Measurements from ENCODE around the gene STOM.

The STOM gene

DNA sequence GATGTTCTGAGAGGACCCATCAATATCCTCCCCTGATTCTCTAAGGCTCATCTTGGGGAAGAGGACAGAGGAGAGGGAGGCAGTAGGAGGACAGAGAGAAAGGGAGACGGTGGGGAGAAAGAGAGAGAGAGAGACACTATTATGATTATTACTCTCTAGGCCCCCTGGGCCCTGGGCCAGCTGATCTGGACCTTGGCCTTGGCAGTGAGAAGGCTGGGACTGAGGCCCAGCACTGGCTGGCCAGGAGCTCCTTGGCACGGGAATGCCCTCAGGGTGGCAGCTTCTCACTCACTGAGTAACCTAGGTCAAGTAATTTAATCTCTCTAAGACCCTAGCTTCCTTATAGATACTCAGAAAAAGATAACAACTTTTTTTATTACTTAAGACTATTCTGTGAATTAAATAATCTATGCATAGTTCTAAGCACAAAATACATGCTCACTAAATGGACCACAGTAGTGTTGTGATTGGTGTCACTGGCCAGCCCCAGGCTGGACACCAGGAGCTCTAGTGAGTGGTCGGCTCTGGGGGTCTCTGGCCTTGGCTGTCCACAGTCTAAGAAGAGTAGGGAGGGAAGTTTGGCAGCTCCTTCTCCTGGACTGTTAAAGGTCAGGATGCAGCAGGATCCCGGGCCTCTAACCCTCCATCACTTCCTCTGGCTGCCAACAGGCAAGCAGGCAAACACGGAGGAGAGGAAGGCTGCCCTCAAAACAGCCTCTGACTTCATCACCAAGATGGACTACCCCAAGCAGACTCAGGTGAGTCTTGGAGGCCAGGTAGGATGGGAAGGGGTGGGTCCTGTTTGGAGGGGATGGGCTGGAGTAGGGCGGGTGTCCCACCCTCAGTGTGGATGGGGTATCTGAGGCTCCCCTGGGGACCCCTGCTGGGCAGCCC, 52.1 kb downstream of the STOM start:
- Histone ChIP-seq H3K36me3 (ENCODE audit: insufficient read depth, insufficient read length, low read length) (peaks cover 53% of the 10 kb centered on the region), H3K9ac (ENCODE audit: insufficient read length, low read depth) (no peak overlapping the region), H3K27me3 (ENCODE audit: insufficient read depth, insufficient read length) (no peaks in the 10 kb centered on the region), H3K9me3 (ENCODE audit: insufficient read depth, low read length) (no peaks in the 10 kb centered on the region), H3K4me1 (ENCODE audit: insufficient read depth, insufficient read length) (peaks cover 7% of the 10 kb centered on the region), H3K4me3 (ENCODE audit: insufficient read length, low read depth) (no peak overlapping the region)
- DNase-seq (ENCODE audit: low read depth, low spot score): no peak
- TF ChIP-seq SUZ12 (IDR thresholded peaks at IDR 0.05; ENCODE audit: extremely low read depth, insufficient read depth, insufficient read length) (no peak), YY1 (IDR thresholded peaks at IDR 0.05; ENCODE audit: insufficient read depth, insufficient read length) (no peak), ZNF274 (IDR thresholded peaks at IDR 0.05; ENCODE audit: low read depth, low read length) (no peak)

DNA sequence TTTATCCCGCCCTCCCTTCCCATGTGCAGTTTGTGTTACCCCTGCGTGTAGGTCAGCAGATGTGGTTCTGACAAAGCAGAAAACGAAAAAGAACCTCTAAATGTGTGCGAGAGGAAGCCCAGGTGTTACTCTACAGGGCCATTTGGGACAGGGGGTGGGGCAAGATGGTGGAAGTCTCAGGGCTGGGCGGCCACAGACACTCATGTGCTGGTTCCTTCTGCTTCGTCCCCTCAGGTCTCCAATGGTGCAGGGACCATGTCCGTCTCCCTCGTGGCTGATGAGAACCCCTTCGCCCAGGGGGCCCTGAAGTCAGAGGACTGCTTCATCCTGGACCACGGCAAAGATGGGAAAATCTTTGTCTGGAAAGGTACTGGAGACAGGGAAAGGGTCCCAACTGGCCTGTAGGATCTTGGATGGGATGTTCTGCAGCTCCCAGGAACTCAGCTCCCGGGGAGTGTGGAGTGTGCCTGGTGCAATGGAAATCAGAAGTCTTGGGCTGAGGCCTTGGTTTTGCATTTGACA, 53.1 kb downstream of the STOM start:
- Histone ChIP-seq H3K4me1 (ENCODE audit: insufficient read depth, insufficient read length) (peaks cover 7% of the 10 kb centered on the region), H3K9ac (ENCODE audit: insufficient read length, low read depth) (no peak overlapping the region), H3K36me3 (ENCODE audit: insufficient read depth, insufficient read length, low read length) (peaks cover 57% of the 10 kb centered on the region), H3K27me3 (ENCODE audit: insufficient read depth, insufficient read length) (no peaks in the 10 kb centered on the region), H3K4me3 (ENCODE audit: insufficient read length, low read depth) (no peak overlapping the region), H3K9me3 (ENCODE audit: insufficient read depth, low read length) (no peaks in the 10 kb centered on the region)
- no peak for DNase-seq (ENCODE audit: low read depth, low spot score)
- TF ChIP-seq YY1 (IDR thresholded peaks at IDR 0.05; ENCODE audit: insufficient read depth, insufficient read length): no peak
- TF ChIP-seq SUZ12 (IDR thresholded peaks at IDR 0.05; ENCODE audit: extremely low read depth, insufficient read depth, insufficient read length): no peak
- TF ChIP-seq ZNF274 (IDR thresholded peaks at IDR 0.05; ENCODE audit: low read depth, low read length): no peak

DNA sequence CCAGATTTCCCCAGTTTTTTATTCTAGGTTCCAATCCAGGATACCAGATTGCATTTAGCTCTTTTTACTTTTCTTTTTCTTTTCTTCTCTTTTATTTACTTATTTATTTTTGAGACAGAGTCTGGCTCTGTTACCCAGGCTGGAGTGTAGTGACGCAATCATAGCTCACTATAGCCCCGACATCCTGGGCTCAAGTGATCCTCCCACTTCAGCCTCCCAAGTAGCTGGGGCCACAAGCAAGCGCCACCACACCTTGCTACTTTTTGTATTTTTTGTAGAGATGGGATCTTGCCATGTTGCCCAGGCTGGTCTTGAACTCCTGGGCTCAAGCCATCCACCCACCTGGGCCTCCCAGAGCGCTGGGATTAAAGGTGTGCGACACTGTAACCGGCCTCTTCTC, 53.7 kb downstream of the STOM start:
- TF ChIP-seq SUZ12 (IDR thresholded peaks at IDR 0.05; ENCODE audit: extremely low read depth, insufficient read depth, insufficient read length): no peak
- TF ChIP-seq YY1 (IDR thresholded peaks at IDR 0.05; ENCODE audit: insufficient read depth, insufficient read length): no peak
- no peak for TF ChIP-seq ZNF274 (IDR thresholded peaks at IDR 0.05; ENCODE audit: low read depth, low read length)

DNA sequence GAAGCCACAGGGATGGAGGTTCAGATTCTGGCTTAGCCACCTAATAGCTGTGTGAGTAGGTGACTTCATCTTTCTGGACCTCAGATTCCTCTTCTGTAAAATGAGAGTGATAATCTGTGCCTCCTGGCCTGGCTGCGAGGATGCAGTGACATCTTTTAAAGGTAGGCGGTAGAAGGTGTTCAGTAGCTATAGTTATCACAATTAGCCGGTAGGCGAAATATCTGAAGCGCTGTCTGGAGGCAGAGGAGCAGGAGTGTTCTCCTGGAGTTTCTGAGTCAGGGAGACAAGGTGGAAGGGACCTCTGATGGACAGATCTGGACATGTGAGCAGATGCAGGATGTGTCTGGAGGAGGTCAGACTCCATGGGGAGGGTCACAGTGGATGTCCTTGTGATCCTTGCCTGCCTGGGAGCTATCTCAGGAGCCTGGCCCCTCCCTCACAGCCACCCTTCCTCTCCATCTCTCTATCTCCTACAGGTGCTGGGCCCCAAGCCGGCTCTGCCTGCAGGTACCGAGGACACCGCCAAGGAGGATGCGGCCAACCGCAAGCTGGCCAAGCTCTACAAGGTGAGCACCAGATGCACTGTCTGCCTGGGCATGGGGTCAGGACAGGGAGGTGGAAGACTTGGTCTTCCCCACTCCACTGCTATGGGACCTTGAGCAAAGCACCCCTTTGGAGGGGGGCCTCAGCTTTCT, 56.4 kb downstream of the STOM start:
- H3K9ac ChIP-seq (ENCODE audit: insufficient read length, low read depth): no peak overlapping the region
- H3K27me3 ChIP-seq (ENCODE audit: insufficient read depth, insufficient read length): no peaks in the 10 kb centered on the region
- H3K4me3 ChIP-seq (ENCODE audit: insufficient read length, low read depth): no peak overlapping the region
- no peaks in the 10 kb centered on the region for H3K4me1 ChIP-seq (ENCODE audit: insufficient read depth, insufficient read length)
- H3K9me3 ChIP-seq (ENCODE audit: insufficient read depth, low read length): no peaks in the 10 kb centered on the region
- DNase-seq (ENCODE audit: low read depth, low spot score): no peak
- no peak for TF ChIP-seq ZNF274 (IDR thresholded peaks at IDR 0.05; ENCODE audit: low read depth, low read length)
- TF ChIP-seq YY1 (IDR thresholded peaks at IDR 0.05; ENCODE audit: insufficient read depth, insufficient read length): no peak
- no peak for TF ChIP-seq SUZ12 (IDR thresholded peaks at IDR 0.05; ENCODE audit: extremely low read depth, insufficient read depth, insufficient read length)
- peaks cover 55% of the 10 kb centered on the region for H3K36me3 ChIP-seq (ENCODE audit: insufficient read depth, insufficient read length, low read length)

More for the DNA sequence above, 53.7 kb downstream of the STOM start:
- Histone ChIP-seq H3K4me1 (ENCODE audit: insufficient read depth, insufficient read length) (peaks cover 7% of the 10 kb centered on the region), H3K27me3 (ENCODE audit: insufficient read depth, insufficient read length) (no peaks in the 10 kb centered on the region), H3K9me3 (ENCODE audit: insufficient read depth, low read length) (no peaks in the 10 kb centered on the region), H3K4me3 (ENCODE audit: insufficient read length, low read depth) (no peak overlapping the region), H3K36me3 (ENCODE audit: insufficient read depth, insufficient read length, low read length) (peaks cover 61% of the 10 kb centered on the region), H3K9ac (ENCODE audit: insufficient read length, low read depth) (no peak overlapping the region)
- DNase-seq (ENCODE audit: low read depth, low spot score): no peak

DNA sequence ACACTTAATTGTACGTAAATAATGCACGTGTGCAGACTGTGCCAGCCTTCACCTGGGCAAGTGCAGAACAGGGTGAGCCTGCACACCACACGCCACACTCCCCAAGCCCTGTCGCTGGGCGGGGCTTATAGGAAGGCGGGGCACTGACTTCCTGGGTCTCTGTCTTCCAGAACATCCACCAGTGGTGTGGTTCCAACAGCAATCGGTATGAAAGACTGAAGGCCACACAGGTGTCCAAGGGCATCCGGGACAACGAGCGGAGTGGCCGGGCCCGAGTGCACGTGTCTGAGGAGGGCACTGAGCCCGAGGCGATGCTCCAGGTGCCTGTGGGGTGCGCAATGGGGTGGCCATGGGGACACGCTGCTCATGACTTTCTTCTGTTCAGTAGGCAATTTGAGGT, 57.9 kb downstream of the STOM start:
- TF ChIP-seq SUZ12 (IDR thresholded peaks at IDR 0.05; ENCODE audit: extremely low read depth, insufficient read depth, insufficient read length): no peak
- no peak for TF ChIP-seq ZNF274 (IDR thresholded peaks at IDR 0.05; ENCODE audit: low read depth, low read length)
- no peak for TF ChIP-seq YY1 (IDR thresholded peaks at IDR 0.05; ENCODE audit: insufficient read depth, insufficient read length)
- H3K27me3 ChIP-seq (ENCODE audit: insufficient read depth, insufficient read length): no peaks in the 10 kb centered on the region
- peaks cover 52% of the 10 kb centered on the region for H3K36me3 ChIP-seq (ENCODE audit: insufficient read depth, insufficient read length, low read length)

GRCh38 chr9:121310571-121310970, 59.5 kb downstream of the STOM start:
- TF ChIP-seq YY1 (IDR thresholded peaks at IDR 0.05; ENCODE audit: insufficient read depth, insufficient read length) (no peak), ZNF274 (IDR thresholded peaks at IDR 0.05; ENCODE audit: low read depth, low read length) (no peak), SUZ12 (IDR thresholded peaks at IDR 0.05; ENCODE audit: extremely low read depth, insufficient read depth, insufficient read length) (no peak)
- Histone ChIP-seq H3K4me3 (ENCODE audit: insufficient read length, low read depth) (no peak overlapping the region), H3K9me3 (ENCODE audit: insufficient read depth, low read length) (no peaks in the 10 kb centered on the region), H3K9ac (ENCODE audit: insufficient read length, low read depth) (no peak overlapping the region), H3K27me3 (ENCODE audit: insufficient read depth, insufficient read length) (no peaks in the 10 kb centered on the region), H3K4me1 (ENCODE audit: insufficient read depth, insufficient read length) (no peaks in the 10 kb centered on the region), H3K36me3 (ENCODE audit: insufficient read depth, insufficient read length, low read length) (peaks cover 51% of the 10 kb centered on the region)
- no peak for DNase-seq (ENCODE audit: low read depth, low spot score)

More for the DNA sequence above, 57.9 kb downstream of the STOM start:
- Histone ChIP-seq H3K4me3 (ENCODE audit: insufficient read length, low read depth) (no peak overlapping the region), H3K9ac (ENCODE audit: insufficient read length, low read depth) (no peak overlapping the region), H3K4me1 (ENCODE audit: insufficient read depth, insufficient read length) (no peaks in the 10 kb centered on the region), H3K9me3 (ENCODE audit: insufficient read depth, low read length) (no peaks in the 10 kb centered on the region)
- no peak for DNase-seq (ENCODE audit: low read depth, low spot score)

Data from NT2/D1 (cell line).